GM18517 (cell line): ENCODE results near the gene ACTG1.
"Not testable (repeated sequence)": the region's sequence is repeated elsewhere in the genome, so short reads cannot be mapped to it uniquely, and the experiment has no call there.

Experiments
- ATAC-seq: cut with Tn5 transposase; IDR thresholded peaks from one replicate; pipeline ENCODE4 v1.9.1; 2021; ENCODE audit warnings: mild to moderate bottlenecking, moderate library complexity; ENCODE audit not compliant: unreplicated experiment

ACTG1 gene

GRCh38 chr17:81533339-81534141 is 20.9 kb upstream of the ACTG1 start:
- no peak for ATAC-seq

- no peak for ATAC-seq
Measured at GRCh38 chr17:81532490-81533287, 20.1 kb upstream of the ACTG1 start.

GRCh38 chr17:81531998-81532404 is 19.4 kb upstream of the ACTG1 start:
- not testable (repeated sequence) for ATAC-seq

GRCh38 chr17:81531013-81531412 is 18.4 kb upstream of the ACTG1 start:
- not testable (repeated sequence) for ATAC-seq

GRCh38 chr17:81529437-81529803 is 16.8 kb upstream of the ACTG1 start:
- ATAC-seq = no peak

- no peak for ATAC-seq
Measured at GRCh38 chr17:81528651-81529436, 16.2 kb upstream of the ACTG1 start.

GRCh38 chr17:81528384-81528650 is 15.7 kb upstream of the ACTG1 start:
- ATAC-seq = no peak

GRCh38 chr17:81527591-81528383 is 15.2 kb upstream of the ACTG1 start, which contains the start of gene FSCN2:
TSS of gene FSCN2 (plus strand) at chr17:81528377. CDS start at chr17:81528532, 155 bp downstream.
- no peak for ATAC-seq

- ATAC-seq = no peak
Measured at GRCh38 chr17:81526662-81527571, 14.3 kb upstream of the ACTG1 start.

GRCh38 chr17:81524865-81525159 is 12.2 kb upstream of the ACTG1 start:
- ATAC-seq = no peak

GRCh38 chr17:81524039-81524864 is 11.7 kb upstream of the ACTG1 start:
- ATAC-seq = no peak

GRCh38 chr17:81523402-81524038 is 10.9 kb upstream of the ACTG1 start:
- ATAC-seq = no peak

- ATAC-seq = no peak
Measured at GRCh38 chr17:81522491-81523401, 10.1 kb upstream of the ACTG1 start.

GRCh38 chr17:81520021-81520901 is 7.7 kb upstream of the ACTG1 start:
- no peak for ATAC-seq

- ATAC-seq = no peak
Measured at GRCh38 chr17:81519284-81520020, 6.9 kb upstream of the ACTG1 start.

- no peak for ATAC-seq
Measured at GRCh38 chr17:81518785-81519283, 6.2 kb upstream of the ACTG1 start.
